HFF-Myc (cell line): Measurements from ENCODE around the gene AXDND1.
A peak's percentile ranks its signal among the peaks of the same experiment; 100 is the strongest.
"Not testable (repeated sequence)": the region's sequence is repeated elsewhere in the genome, so short reads cannot be mapped to it uniquely, and the experiment has no call there.

Experiments
- DNase-seq: peaks from one replicate; pipeline ENCODE4 v3.0.0-alpha.2; 2011; ENCODE audit warnings: low read depth; ENCODE audit errors: extremely low read depth
- H3K4me3 ChIP-seq: replicated peaks from 2 replicates; pipeline ENCODE4 v1.5.1; 2011; ENCODE audit warnings: low read depth, mild to moderate bottlenecking, control low read depth, low read length
- CTCF ChIP-seq: IDR thresholded peaks from 2 replicates; pipeline ENCODE4 v1.5.1; 2012; ENCODE audit warnings: mild to moderate bottlenecking, low read depth, low read length, control low read depth; ENCODE audit errors: missing control alignments

Gene AXDND1

GRCh38 chr1:179440971-179441370 is 75.2 kb downstream of the AXDND1 start:
- no peak for DNase-seq
- TF ChIP-seq CTCF = no peak
- no peak overlapping the region for H3K4me3 ChIP-seq

- TF ChIP-seq CTCF = no peak
- no peak for DNase-seq
- H3K4me3 ChIP-seq = no peak overlapping the region
Observed at GRCh38 chr1:179441501-179441900, 75.7 kb downstream of the AXDND1 start.

- DNase-seq, H3K4me3 ChIP-seq: not testable (repeated sequence)
Observed at GRCh38 chr1:179442846-179443245, 77.1 kb downstream of the AXDND1 start.

- TF ChIP-seq CTCF = no peak
- H3K4me3 ChIP-seq = no peak overlapping the region
- DNase-seq = no peak
Observed at GRCh38 chr1:179445593-179445992, 79.8 kb downstream of the AXDND1 start.

GRCh38 chr1:179447489-179447888 is 81.7 kb downstream of the AXDND1 start:
- no peak overlapping the region for H3K4me3 ChIP-seq
- peak; percentile 39 for TF ChIP-seq CTCF
- no peak for DNase-seq

- H3K4me3 ChIP-seq = no peak overlapping the region
- no peak for TF ChIP-seq CTCF
- no peak for DNase-seq
Observed at GRCh38 chr1:179448437-179449149, 82.8 kb downstream of the AXDND1 start.

GRCh38 chr1:179459606-179460206 is 93.9 kb downstream of the AXDND1 start:
- H3K4me3 ChIP-seq, DNase-seq: not testable (repeated sequence)

GRCh38 chr1:179465661-179466060 is 99.9 kb downstream of the AXDND1 start:
- DNase-seq, H3K4me3 ChIP-seq: not testable (repeated sequence)
